HepG2 (cell line): Measurements from ENCODE around the gene MAST1. TPM values are rescaled to one million over a fixed set of nuclear protein-coding genes. Genes with fewer than 3 reads are reported as not detected.
A peak's percentile ranks its signal among the peaks of the same experiment; 100 is the strongest.

Experiments
- BCL6 ChIP-seq: IDR thresholded peaks from 2 replicates; pipeline ENCODE4 v1.6.1; 2016; ENCODE audit warnings: missing genetic modification reagents, missing compliant biosample characterization
- EEA1 ChIP-seq: sonication (generic); formaldehyde crosslinking; IDR thresholded peaks from 2 replicates; pipeline ENCODE4 v1.5.1; 2020; ENCODE audit warnings: mild to moderate bottlenecking, missing genetic modification reagents, borderline replicate concordance
- HNRNPL ChIP-seq: fragments of 200-400 bp; formaldehyde crosslinking; IDR thresholded peaks from 2 replicates; pipeline ENCODE4 v1.6.1; 2017; ENCODE audit warnings: mild to moderate bottlenecking, low read depth, low read length
- MEIS1 ChIP-seq: sonication (generic); formaldehyde crosslinking; IDR thresholded peaks from 2 replicates; pipeline ENCODE4 v1.9.0; 2021; ENCODE audit warnings: mild to moderate bottlenecking, missing genetic modification reagents, moderate library complexity, borderline replicate concordance
- MXD4 ChIP-seq: IDR thresholded peaks from 2 replicates; pipeline ENCODE4 v1.6.1; 2016; ENCODE audit warnings: mild to moderate bottlenecking, missing biosample characterization, missing genetic modification reagents
- NFYB ChIP-seq: sonication (generic); formaldehyde crosslinking; IDR thresholded peaks from 2 replicates; pipeline ENCODE4 v1.4.0; 2020; ENCODE audit warnings: missing genetic modification reagents
- PHB2 ChIP-seq: fragments of 450-650 bp; IDR thresholded peaks from 2 replicates; pipeline ENCODE4 v1.6.1; 2018; ENCODE audit not compliant: partially characterized antibody
- POLR2A ChIP-seq, 2 experiments: IDR thresholded peaks; 2 replicates each; pipeline ENCODE4 v1.6.1; 2011; ENCODE audit warnings: low read depth in 2 of 2, low read length in 2 of 2, mild to moderate bottlenecking in 1 of 2, moderate library complexity in 1 of 2; ENCODE audit not compliant: insufficient read depth in 1 of 2
- ZNF317 ChIP-seq: sonication (generic); formaldehyde crosslinking; IDR thresholded peaks from 2 replicates; pipeline ENCODE4 v1.5.0; 2020; ENCODE audit warnings: mild to moderate bottlenecking, missing genetic modification reagents
- ZNF503 ChIP-seq: sonication (generic); formaldehyde crosslinking; IDR thresholded peaks from 2 replicates; pipeline ENCODE4 v1.4.0; 2020; ENCODE audit warnings: missing genetic modification reagents
- ZNF639 ChIP-seq: conservative IDR thresholded peaks from 2 replicates; pipeline ENCODE4 v1.6.1; 2018; ENCODE audit warnings: missing genetic modification reagents
- ZNF687 ChIP-seq: sonication (generic); formaldehyde crosslinking; IDR thresholded peaks from 2 replicates; pipeline ENCODE4 v1.5.1; 2020; ENCODE audit warnings: mild to moderate bottlenecking, missing genetic modification reagents, moderate library complexity
- ZNF691 ChIP-seq: sonication (generic); formaldehyde crosslinking; IDR thresholded peaks from 2 replicates; pipeline ENCODE4 v1.4.0; 2020; ENCODE audit warnings: missing genetic modification reagents, low read depth, mild to moderate bottlenecking, borderline replicate concordance
- ZNF792 ChIP-seq: IDR thresholded peaks from 2 replicates; pipeline ENCODE4 v1.6.1; 2016
- ZNF83 ChIP-seq: sonication (generic); formaldehyde crosslinking; IDR thresholded peaks from 2 replicates; pipeline ENCODE4 v1.4.0; 2020; ENCODE audit warnings: missing genetic modification reagents, mild to moderate bottlenecking, borderline replicate concordance
- polyA plus RNA-seq, 8 experiments: library from polyadenylated mRNA; depleted of rRNA in 3 of 8; stranded (reverse) in 7 of 8; unstranded in 1 of 8; fragments of >200 nt; fragmentation: Illumina TruSeq in 4 of 8; extraction: Trizol in 4 of 8; gene quantifications; 2 replicates each; pipeline versions ENCODE4 v1.2.1 to v1.2.3, GENCODE V29; 2011 to 2016; ENCODE audit warnings: low read depth in 4 of 8, missing spikeins in 1 of 8, mixed read lengths in 1 of 8; ENCODE audit not compliant: insufficient read depth in 1 of 8
- total RNA-seq, 5 experiments: library from RNA; depleted of rRNA; stranded (reverse); fragments of >200 nt; fragmentation: Illumina TruSeq; extraction: Trizol; gene quantifications; 2 replicates each; pipeline ENCODE4 v1.2.3, GENCODE V29; 2016; ENCODE audit warnings: low read depth in 1 of 5

MAST1 gene
- total and polyA plus RNA-seq, 2 of the 13 experiments (the other 11 are each of a cell fraction or from before 2014, with no cell fraction given) = 0.73 to 4.7 TPM

GRCh38 chr19:12847159-12848139 lies 9.1 kb downstream of the MAST1 start (continued):
- no peak for TF ChIP-seq ZNF503 (CRISPR knock-in tag)
- TF ChIP-seq MEIS1 (CRISPR knock-in tag) = peak; percentile 71; the same call in 1 of the 2 replicates
- TF ChIP-seq ZNF691 = 0 out of 2 replicates have a peak, but pooled peaks have one; percentile 54
- TF ChIP-seq ZNF687 = peak; percentile 77
- TF ChIP-seq ZNF792 (CRISPR knock-in tag) = 0 out of 2 replicates have a peak, but pooled peaks have one; percentile 38
- TF ChIP-seq EEA1 (CRISPR knock-in tag) = no peak
- TF ChIP-seq HNRNPL = no peak
- no peak for TF ChIP-seq MXD4 (CRISPR knock-in tag)
- TF ChIP-seq ZNF317 = no peak
- TF ChIP-seq PHB2 = no peak
- TF ChIP-seq BCL6 (CRISPR knock-in tag) = peak; percentile 15; the same call in 1 of the 2 replicates
- peak; percentile 13; the same call in 1 of the 2 replicates for TF ChIP-seq ZNF83 (CRISPR knock-in tag)
- no peak for TF ChIP-seq ZNF639 (CRISPR knock-in tag)
- no peak for TF ChIP-seq POLR2A (IDR thresholded peaks at IDR 0.05; ENCODE audit: insufficient read depth in 1 of 2, low read depth in 2 of 2, low read length in 2 of 2)
- no peak for TF ChIP-seq NFYB
- TF ChIP-seq, all 625 proteins: peak for 97
